ENCODE measurements around the gene NDUFA12.

DNA sequence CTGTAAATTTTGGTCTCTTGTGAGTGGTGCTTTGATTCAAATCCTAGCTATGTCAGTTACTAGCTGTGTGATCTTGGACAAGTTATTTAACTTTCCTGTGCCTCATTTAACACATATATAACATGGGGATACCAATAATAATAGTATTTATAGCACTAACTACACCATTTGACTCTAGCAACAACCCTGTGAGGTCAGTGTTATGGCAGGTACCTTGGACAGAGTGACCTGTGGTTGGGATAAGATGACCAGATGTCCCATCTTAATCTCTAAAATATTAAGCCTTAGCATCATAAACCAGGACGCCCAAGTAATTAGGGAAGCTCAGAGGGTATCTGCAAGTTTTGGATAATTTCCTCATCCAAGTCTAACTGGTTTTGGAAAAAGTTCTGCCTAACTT is 73.7 kb downstream of the NDUFA12 start:
- TF ChIP-seq, protein P1, sequence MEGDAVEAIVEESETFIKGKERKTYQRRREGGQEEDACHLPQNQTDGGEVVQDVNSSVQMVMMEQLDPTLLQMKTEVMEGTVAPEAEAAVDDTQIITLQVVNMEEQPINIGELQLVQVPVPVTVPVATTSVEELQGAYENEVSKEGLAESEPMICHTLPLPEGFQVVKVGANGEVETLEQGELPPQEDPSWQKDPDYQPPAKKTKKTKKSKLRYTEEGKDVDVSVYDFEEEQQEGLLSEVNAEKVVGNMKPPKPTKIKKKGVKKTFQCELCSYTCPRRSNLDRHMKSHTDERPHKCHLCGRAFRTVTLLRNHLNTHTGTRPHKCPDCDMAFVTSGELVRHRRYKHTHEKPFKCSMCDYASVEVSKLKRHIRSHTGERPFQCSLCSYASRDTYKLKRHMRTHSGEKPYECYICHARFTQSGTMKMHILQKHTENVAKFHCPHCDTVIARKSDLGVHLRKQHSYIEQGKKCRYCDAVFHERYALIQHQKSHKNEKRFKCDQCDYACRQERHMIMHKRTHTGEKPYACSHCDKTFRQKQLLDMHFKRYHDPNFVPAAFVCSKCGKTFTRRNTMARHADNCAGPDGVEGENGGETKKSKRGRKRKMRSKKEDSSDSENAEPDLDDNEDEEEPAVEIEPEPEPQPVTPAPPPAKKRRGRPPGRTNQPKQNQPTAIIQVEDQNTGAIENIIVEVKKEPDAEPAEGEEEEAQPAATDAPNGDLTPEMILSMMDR (IDR thresholded peaks at IDR 0.05; ENCODE audit: low read depth, low read length), result no peak
- TF ChIP-seq POLR2A (IDR thresholded peaks at IDR 0.05; ENCODE audit: extremely low read depth, insufficient read length), result no peak
- TF ChIP-seq, protein P2, sequence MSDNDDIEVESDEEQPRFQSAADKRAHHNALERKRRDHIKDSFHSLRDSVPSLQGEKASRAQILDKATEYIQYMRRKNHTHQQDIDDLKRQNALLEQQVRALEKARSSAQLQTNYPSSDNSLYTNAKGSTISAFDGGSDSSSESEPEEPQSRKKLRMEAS (IDR thresholded peaks at IDR 0.05; ENCODE audit: low read depth, low read length), result no peak
